Mammary epithelial cell (primary cell): ENCODE measurements around the gene CLEC16A.

Experiments
- CTCF ChIP-seq, 2 donors: IDR thresholded peaks in 1 of 2; conservative IDR thresholded peaks in 1 of 2; 2 replicates each; pipeline ENCODE4 v1.5.1; 2011 to 2012; ENCODE audit warnings: inconsistent platforms in 2 of 2, low read length in 2 of 2, mild to moderate bottlenecking in 2 of 2, control low read depth in 1 of 2, low read depth in 1 of 2; ENCODE audit not compliant: insufficient read depth in 1 of 2; ENCODE audit errors: extremely low read depth in 1 of 2
- EZH2 ChIP-seq: IDR thresholded peaks from 2 replicates; pipeline ENCODE4 v1.6.1; 2012; ENCODE audit warnings: low read length, inconsistent platforms, borderline replicate concordance

GRCh38 chr16:10945065-10945787 is 862 bp downstream of the CLEC16A start:
- TF ChIP-seq CTCF (conservative IDR thresholded peaks at IDR 0.05 in 1 of 2, IDR thresholded peaks at IDR 0.05 in 1 of 2; ENCODE audit: extremely low read depth in 1 of 2, insufficient read depth in 1 of 2, low read depth in 1 of 2, low read length in 2 of 2) = no peak
- TF ChIP-seq EZH2 = no peak
